BLaER1 treated with 17β-estradiol and CSF1 and Interleukin-3, amounts not matched to agents 10 nM and 100 nM (cell line): ENCODE measurements around the gene FARS2.

Source experiments
- H3K27ac ChIP-seq, 11 experiments: shearing (Covaris generic); formaldehyde crosslinking; 2 replicates each; pipeline ENCODE4 v1.8.1; 2022
- H3K27me3 ChIP-seq, 11 experiments: shearing (Covaris generic); formaldehyde crosslinking; 2 replicates each; pipeline ENCODE4 v1.8.1; 2022
- H3K36me3 ChIP-seq, 11 experiments: shearing (Covaris generic); formaldehyde crosslinking; 2 replicates each; pipeline ENCODE4 v1.8.1; 2022
- H3K4me1 ChIP-seq, 10 experiments: shearing (Covaris generic); formaldehyde crosslinking; 2 replicates each; pipeline ENCODE4 v1.8.1; 2022
- H3K4me2 ChIP-seq, 11 experiments: shearing (Covaris generic); formaldehyde crosslinking; 2 replicates each; pipeline ENCODE4 v1.8.1; 2022
- H3K4me3 ChIP-seq, 10 experiments: shearing (Covaris generic); formaldehyde crosslinking; 2 replicates each; pipeline ENCODE4 v1.8.1; 2022
- H3K9ac ChIP-seq, 11 experiments: shearing (Covaris generic); formaldehyde crosslinking; 2 replicates each; pipeline ENCODE4 v1.8.1; 2022
- H3K9me3 ChIP-seq, 11 experiments: shearing (Covaris generic); formaldehyde crosslinking; replicated peaks in 1 of 11; 2 replicates each; pipeline ENCODE4 v1.8.1; 2022
- H4K20me1 ChIP-seq, 11 experiments: shearing (Covaris generic); formaldehyde crosslinking; 2 replicates each; pipeline ENCODE4 v1.8.1; 2022
- Cebpa-rat ChIP-seq, 11 experiments: shearing (Covaris generic); IDR thresholded peaks; 2 replicates each; pipeline ENCODE4 v1.8.1; 2022

The FARS2 gene

GRCh38 chr6:5260661-5261544 is at the start of gene FARS2, which contains the start of gene LYRM4:
Gene FARS2, plus strand, starts transcription at chr6:5261513.
Gene LYRM4, minus strand, starts transcription at chr6:5260950. Its CDS starts 217 bp downstream, at chr6:5260733.
- Histone ChIP-seq H3K4me2 (peak within 1 kb of the TSS; percentile 80 to 95 (median 88)), H3K4me1 (peaks cover 22 to 34% (median 29%) of the 10 kb centered on the region in 10 experiments), H3K9ac (peak within 1 kb of the TSS; percentile 96 to 100 (median 99)), H3K27me3 (no peaks in the 10 kb centered on the region), H3K27ac (peak within 1 kb of the TSS; percentile 95 to 100 (median 99)), H3K36me3 (peaks cover 0 to 34% (median 20%) of the 10 kb centered on the region in 11 experiments; a peak in 14 of 22 replicates), H4K20me1 (peaks cover 0 to 24% (median 0%) of the 10 kb centered on the region in 11 experiments; a peak in 5 of 22 replicates), H3K9me3 (no peaks in the 10 kb centered on the region), H3K4me3 (peak within 1 kb of the TSS; percentile 80 to 97 (median 88))
- TF ChIP-seq Cebpa-rat (IDR thresholded peaks at IDR 0.05) = no peak

DNA sequence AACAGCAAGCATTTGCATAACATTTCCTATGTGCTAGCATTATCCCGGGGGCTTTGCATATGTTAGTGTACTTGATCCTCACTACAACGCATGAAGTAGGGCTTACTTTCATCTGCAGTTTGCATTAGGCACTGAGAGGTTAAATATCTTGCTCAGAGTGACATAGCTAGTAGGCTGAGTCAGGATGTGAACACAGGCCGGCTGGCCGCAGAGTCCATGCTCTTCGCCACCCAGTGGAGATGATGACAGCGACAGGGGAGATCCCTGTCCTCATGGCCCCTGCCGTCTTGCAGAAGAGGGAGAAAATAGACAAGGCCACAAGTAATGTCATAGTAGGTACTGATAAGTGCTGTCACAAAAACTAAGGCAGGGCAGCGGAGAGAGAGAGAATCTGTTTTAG is 47.5 kb upstream of the FARS2 start:
- TF ChIP-seq Cebpa-rat (IDR thresholded peaks at IDR 0.05) = no peak
- H3K27me3 ChIP-seq = no peaks in the 10 kb centered on the region
- peaks cover 0 to 42% (median 0%) of the 10 kb centered on the region in 11 experiments; a peak in 3 of 22 replicates for H4K20me1 ChIP-seq
- no peaks in the 10 kb centered on the region for H3K9me3 ChIP-seq
- peaks cover 0 to 9% (median 0%) of the 10 kb centered on the region in 10 experiments; a peak in 7 of 20 replicates for H3K4me1 ChIP-seq
- no peak overlapping the region for H3K4me3 ChIP-seq
- peaks cover 26 to 83% (median 51%) of the 10 kb centered on the region in 11 experiments for H3K36me3 ChIP-seq
- H3K9ac ChIP-seq = no peak overlapping the region
- H3K4me2 ChIP-seq = no peak overlapping the region
- no peak overlapping the region for H3K27ac ChIP-seq

GRCh38 chr6:5214570-5215052 is 46.7 kb upstream of the FARS2 start:
- H3K27me3 ChIP-seq = no peaks in the 10 kb centered on the region
- no peak overlapping the region for H3K4me3 ChIP-seq
- H3K4me1 ChIP-seq = peaks cover 0 to 17% (median 7%) of the 10 kb centered on the region in 10 experiments; a peak in 12 of 20 replicates

GRCh38 chr6:5215159-5215558 is 46.2 kb upstream of the FARS2 start:
- peaks cover 0 to 22% (median 12%) of the 10 kb centered on the region in 10 experiments; a peak in 14 of 20 replicates for H3K4me1 ChIP-seq
- H3K9ac ChIP-seq = no peak overlapping the region
- H3K27me3 ChIP-seq = no peaks in the 10 kb centered on the region
- H3K9me3 ChIP-seq = no peaks in the 10 kb centered on the region
- peaks cover 0 to 54% (median 0%) of the 10 kb centered on the region in 11 experiments; a peak in 6 of 22 replicates for H4K20me1 ChIP-seq
- H3K4me2 ChIP-seq = no peak overlapping the region
- H3K27ac ChIP-seq = no peak overlapping the region
- TF ChIP-seq Cebpa-rat (IDR thresholded peaks at IDR 0.05) = no peak
- no peak overlapping the region for H3K4me3 ChIP-seq
- H3K36me3 ChIP-seq = peaks cover 26 to 70% (median 49%) of the 10 kb centered on the region in 11 experiments

More at GRCh38 chr6:5214570-5215052, 46.7 kb upstream of the FARS2 start:
- no peak overlapping the region for H3K27ac ChIP-seq
- no peak overlapping the region for H3K9ac ChIP-seq
- H4K20me1 ChIP-seq = peaks cover 0 to 48% (median 0%) of the 10 kb centered on the region in 11 experiments; a peak in 6 of 22 replicates
- no peak for TF ChIP-seq Cebpa-rat (IDR thresholded peaks at IDR 0.05)
- no peak overlapping the region for H3K4me2 ChIP-seq
- H3K9me3 ChIP-seq = no peaks in the 10 kb centered on the region
- peaks cover 26 to 76% (median 50%) of the 10 kb centered on the region in 11 experiments for H3K36me3 ChIP-seq

DNA sequence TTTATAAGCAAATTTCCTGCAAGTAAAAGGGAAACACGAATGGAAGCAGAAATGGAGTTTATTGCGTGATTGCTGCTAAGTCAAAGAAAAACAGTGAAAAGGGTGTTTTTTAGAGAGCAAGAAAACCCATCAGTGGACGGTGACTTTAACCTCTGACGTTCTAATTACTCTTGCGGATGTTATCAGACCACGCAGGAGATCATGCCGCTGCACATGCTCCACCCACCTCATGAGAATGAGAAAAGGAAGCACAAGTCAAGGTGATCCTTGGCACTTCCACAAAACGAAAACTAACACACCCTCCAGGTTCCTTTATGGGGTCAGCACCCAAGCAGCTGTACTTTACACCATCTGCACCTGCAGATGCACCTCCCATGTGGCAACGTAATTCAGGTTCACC is 45.5 kb upstream of the FARS2 start:
- H3K27me3 ChIP-seq = no peaks in the 10 kb centered on the region

GRCh38 chr6:5217356-5217755 is 44.0 kb upstream of the FARS2 start:
- H4K20me1 ChIP-seq = peaks cover 0 to 54% (median 0%) of the 10 kb centered on the region in 11 experiments; a peak in 6 of 22 replicates
- peaks cover 0 to 24% (median 17%) of the 10 kb centered on the region in 10 experiments; a peak in 14 of 20 replicates for H3K4me1 ChIP-seq
- H3K9me3 ChIP-seq = no peaks in the 10 kb centered on the region
- no peak overlapping the region for H3K27ac ChIP-seq
- H3K36me3 ChIP-seq = peaks cover 25 to 66% (median 47%) of the 10 kb centered on the region in 11 experiments
- H3K27me3 ChIP-seq = no peaks in the 10 kb centered on the region
- no peak for TF ChIP-seq Cebpa-rat (IDR thresholded peaks at IDR 0.05)
- no peak overlapping the region for H3K9ac ChIP-seq
- H3K4me2 ChIP-seq = no peak overlapping the region
- no peak overlapping the region for H3K4me3 ChIP-seq

More for the DNA sequence above, 45.5 kb upstream of the FARS2 start:
- peaks cover 26 to 67% (median 47%) of the 10 kb centered on the region in 11 experiments for H3K36me3 ChIP-seq
- peaks cover 0 to 60% (median 0%) of the 10 kb centered on the region in 11 experiments; a peak in 6 of 22 replicates for H4K20me1 ChIP-seq
- no peak overlapping the region for H3K4me2 ChIP-seq
- no peak overlapping the region for H3K9ac ChIP-seq
- no peak for TF ChIP-seq Cebpa-rat (IDR thresholded peaks at IDR 0.05)
- H3K27ac ChIP-seq = no peak overlapping the region
- H3K4me1 ChIP-seq = peaks cover 0 to 24% (median 17%) of the 10 kb centered on the region in 10 experiments; a peak in 14 of 20 replicates
- H3K4me3 ChIP-seq = no peak overlapping the region
- H3K9me3 ChIP-seq = no peaks in the 10 kb centered on the region

GRCh38 chr6:5219011-5219691 is 42.2 kb upstream of the FARS2 start:
- Histone ChIP-seq H3K4me3 (no peak overlapping the region), H3K27me3 (no peaks in the 10 kb centered on the region), H3K36me3 (peaks cover 9 to 66% (median 36%) of the 10 kb centered on the region in 11 experiments), H3K9me3 (no peaks in the 10 kb centered on the region), H3K4me1 (peaks cover 0 to 23% (median 17%) of the 10 kb centered on the region in 10 experiments; a peak in 14 of 20 replicates), H3K4me2 (peak overlapping the region in 7 of 11 experiments; percentile 24 to 51 (median 31); a peak in 13 of 22 replicates), H3K27ac (0 out of 22 replicates have a peak overlapping the region, but pooled peaks of 1 of the 11 experiments have one; percentile 12), H3K9ac (no peak overlapping the region), H4K20me1 (peaks cover 0 to 54% (median 0%) of the 10 kb centered on the region in 11 experiments; a peak in 5 of 22 replicates)
- no peak for TF ChIP-seq Cebpa-rat (IDR thresholded peaks at IDR 0.05)

DNA sequence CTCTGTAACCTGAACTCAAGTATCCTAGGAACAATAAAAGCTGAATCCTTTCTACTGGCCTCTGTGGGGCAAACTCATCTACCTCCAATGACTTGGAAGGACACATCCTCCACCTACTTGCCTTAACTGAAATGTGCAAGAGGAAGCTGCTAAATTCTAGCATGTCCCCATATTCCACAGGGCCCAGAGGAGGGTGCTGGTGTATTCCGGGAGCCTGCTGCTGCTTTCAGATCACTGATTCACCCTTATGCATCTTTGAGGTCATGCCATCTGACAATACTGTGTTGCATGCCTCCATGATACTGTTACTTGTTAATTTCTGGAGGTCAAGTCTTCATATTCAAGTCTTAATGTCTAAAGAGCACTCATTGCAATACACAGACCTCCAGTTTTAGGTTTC is 40.9 kb upstream of the FARS2 start:
- peaks cover 0 to 47% (median 0%) of the 10 kb centered on the region in 11 experiments; a peak in 5 of 22 replicates for H4K20me1 ChIP-seq
- H3K27me3 ChIP-seq = no peaks in the 10 kb centered on the region
- peaks cover 5 to 53% (median 23%) of the 10 kb centered on the region in 11 experiments; a peak in 17 of 22 replicates for H3K36me3 ChIP-seq
- H3K4me2 ChIP-seq = peak overlapping the region in 5 of 11 experiments; percentile 15 to 51 (median 31); a peak in 3 of 22 replicates
- no peak overlapping the region for H3K9ac ChIP-seq
- H3K4me1 ChIP-seq = peaks cover 0 to 22% (median 17%) of the 10 kb centered on the region in 10 experiments; a peak in 14 of 20 replicates
- no peaks in the 10 kb centered on the region for H3K9me3 ChIP-seq
- TF ChIP-seq Cebpa-rat (IDR thresholded peaks at IDR 0.05) = no peak
- H3K27ac ChIP-seq = no peak overlapping the region
- H3K4me3 ChIP-seq = no peak overlapping the region
